NCI-H345 treated with DMSO at 0.1 percent for 48 hours (cell line): ENCODE data around the gene CUX1.
"Not testable (repeated sequence)": the region's sequence is repeated elsewhere in the genome, so short reads cannot be mapped to it uniquely, and the experiment has no call there.

Experiments
- DNase-seq: peaks from one replicate; lab custom pipeline; 2025; ENCODE audit not compliant: unreplicated experiment; lab: John Stamatoyannopoulos, UW

CUX1 gene

DNA sequence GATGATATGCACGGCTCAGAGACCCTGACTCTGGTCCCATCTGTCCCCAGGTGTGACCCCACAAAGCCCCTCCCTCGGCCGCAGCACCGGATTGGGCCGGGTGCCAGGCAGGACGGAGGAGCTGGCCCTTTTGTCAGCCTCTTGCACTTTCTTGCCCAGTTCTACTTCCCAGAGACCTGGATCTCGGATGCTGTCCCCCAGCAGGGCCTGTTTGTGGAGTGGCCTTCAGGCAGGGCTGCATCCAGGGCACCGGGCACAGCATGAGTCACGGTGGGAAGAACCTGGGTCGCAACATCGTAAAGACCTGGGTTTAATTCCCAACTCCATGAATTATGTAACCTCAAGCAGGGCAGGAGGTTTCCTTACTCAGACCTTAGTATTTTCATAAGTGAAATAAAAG, 310.9 kb downstream of the CUX1 start:
- DNase-seq = no peak

DNA sequence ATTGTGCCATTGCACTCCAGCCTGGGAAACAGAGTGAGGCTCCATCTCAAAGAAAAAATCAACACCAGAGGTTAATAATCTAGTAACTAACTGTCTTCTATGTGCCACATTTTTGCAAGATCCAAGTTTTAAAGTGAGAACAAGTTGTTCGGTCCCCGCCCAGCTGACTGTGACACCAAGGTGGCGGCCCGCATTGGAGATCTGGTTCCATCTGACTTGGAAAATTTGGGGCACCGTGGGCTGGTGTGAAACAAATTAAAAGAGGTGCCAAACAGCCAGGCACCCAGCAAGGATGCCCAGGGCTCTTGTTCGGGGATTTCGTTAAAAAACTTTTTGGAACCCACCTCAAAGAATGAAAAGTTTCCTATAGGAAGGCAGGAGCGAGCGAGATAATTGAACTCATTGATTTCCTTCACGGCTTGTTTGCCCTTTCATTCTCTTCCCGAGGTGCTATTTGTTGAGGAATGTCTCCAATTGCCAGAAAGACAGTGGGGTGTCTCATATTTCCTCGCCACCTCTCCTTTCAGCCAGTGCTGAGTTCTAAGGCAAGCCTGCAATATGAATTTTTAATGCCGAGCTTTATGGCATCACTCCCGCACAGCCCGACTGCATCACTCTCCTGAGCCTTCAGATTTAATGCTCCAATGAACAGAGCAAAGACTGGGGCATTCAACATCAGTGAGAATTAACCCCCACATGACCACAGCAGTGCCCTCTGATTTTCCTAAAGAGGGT, 312.4 kb downstream of the CUX1 start:
- no peak for DNase-seq

DNA sequence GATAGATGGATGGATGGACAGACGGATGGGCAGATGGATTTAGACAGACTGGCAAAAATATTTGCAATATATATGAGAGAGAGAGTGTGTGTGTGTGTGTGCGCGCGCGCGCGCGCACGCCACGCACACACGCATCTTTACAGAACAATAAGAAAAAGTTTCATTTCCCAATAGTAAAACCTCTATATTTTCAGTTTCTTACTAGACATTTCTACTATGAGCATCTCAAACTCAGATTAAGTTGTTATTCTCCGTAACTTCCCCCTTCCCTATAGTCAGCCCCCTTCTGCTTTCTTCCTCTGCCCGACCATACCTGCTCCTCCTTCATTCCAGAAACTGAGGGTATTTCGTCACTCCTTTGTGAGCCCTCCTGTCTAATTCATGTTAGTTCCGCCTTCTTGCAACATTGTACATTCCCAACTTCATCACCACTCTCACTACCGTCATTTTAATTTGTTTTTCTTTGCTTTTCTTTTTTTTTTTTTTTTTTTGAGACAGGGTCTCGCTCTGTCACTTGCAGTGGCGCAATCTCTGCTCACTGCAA, 314.9 kb downstream of the CUX1 start:
- no peak for DNase-seq

DNA sequence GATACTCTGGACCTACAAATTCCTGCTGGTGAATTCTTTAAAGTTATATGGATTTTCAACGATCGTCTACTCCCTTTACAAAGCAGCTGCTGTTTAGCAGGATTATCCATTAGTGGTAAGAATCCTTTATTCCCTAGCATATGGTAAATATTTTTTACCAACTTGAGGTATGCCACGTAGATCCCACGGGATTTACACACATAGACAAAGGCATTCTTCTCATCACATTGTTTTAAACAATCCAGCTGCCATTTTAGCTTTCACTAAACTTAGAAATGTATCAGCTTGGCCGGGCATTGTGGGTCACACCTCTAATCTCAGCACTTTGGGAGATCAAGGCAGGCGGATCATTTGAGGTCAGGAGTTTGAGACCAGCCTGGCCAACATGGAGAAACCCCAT, 321.2 kb downstream of the CUX1 start:
- DNase-seq = no peak

DNA sequence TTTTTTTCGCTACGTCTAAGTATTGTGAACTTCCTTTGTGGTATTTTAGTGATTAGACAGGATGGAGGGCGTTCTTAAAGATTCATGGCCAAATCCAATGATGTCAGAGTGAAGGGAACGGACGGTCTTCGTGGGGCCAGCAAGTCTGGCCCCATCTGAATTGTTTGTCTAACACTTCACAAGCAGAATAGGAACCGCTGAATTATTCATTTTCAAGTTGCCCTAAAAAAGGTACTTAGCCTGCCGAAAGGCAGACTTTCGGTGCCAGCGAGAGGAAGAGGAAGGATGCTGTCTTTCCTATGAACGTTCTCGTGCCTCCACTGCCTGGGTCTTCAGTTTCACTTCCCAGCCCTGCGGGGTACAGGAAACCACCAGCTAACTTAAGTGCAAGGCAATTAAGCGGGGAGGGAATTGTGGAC, 323.5 kb downstream of the CUX1 start:
- DNase-seq = no peak

DNA sequence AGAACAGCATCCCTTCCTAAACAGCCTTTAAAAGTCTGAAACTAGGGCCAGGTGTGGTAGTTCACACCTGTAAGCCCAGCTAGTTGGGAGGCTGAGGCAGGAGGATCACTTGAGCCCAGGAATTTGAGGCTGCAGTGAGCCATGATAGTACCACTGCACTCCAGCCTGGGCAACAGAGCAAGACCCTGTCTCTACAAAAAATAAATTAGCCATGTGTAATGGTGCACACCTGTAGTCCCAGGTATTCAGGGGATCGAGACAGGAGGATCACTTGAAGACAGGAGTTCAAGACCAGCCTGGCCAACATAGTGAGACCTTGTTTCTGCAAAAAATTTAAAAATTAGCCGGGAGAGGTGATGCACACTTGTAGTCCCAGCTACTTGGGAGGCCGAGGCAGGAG, 325.0 kb downstream of the CUX1 start:
- not testable (repeated sequence) for DNase-seq

DNA sequence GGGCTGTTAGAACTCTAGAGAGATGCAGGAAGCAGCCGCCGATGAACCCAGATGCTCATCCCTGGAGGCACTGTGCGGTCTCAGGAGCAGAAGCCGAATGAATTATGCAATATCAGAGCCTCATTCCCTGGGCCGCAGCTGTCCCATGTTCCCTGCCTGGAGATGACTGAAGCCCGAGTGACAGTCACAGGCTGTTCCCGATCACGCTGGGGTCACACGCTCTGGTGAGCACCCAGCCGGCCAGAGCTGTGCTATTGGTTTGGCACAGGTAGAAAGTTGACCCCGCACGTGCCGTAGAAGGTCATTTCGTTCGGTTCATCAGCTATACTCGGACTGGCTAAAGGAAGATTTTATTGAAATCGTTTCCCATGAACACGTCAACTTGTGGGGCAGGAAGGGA, 328.7 kb downstream of the CUX1 start:
- DNase-seq = no peak

DNA sequence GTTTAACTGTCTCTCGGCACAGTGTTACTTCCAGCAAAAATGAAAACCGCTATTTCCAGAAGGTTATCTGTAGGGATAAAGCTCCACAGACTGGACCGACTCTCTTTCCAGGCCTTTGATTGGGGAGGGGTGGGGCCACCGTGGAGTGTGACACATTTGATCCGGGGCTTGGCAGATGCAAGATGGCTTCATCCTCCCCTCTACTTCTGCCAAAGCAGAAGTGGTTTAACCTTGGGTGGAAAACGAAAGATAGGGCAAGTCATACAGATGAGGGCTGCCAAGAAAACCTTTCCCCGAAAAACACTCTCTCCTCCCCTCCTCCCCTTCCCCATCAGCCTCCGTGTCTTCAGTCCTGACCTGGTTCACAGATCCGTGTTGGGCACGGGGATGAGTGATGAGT, 329.6 kb downstream of the CUX1 start:
- DNase-seq = no peak

DNA sequence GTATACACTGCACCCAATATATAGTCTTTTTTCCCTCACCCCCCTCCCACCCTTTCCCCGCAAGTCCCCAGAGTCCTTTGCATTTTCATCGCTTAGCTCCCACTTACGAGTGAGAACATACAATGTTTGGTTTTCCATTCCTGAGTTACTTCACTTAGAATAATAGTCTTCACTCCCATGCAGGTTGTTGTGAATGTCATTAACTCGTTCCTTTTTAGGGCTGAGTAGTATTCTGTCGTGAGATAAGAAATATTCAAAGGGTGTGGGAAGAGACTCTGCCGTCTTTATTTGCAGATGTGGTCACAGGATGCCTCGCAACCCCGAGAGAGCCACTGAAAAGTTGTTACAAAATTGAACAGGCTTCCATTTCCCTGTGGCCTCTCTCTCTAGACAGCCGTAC, 331.4 kb downstream of the CUX1 start:
- DNase-seq = no peak

DNA sequence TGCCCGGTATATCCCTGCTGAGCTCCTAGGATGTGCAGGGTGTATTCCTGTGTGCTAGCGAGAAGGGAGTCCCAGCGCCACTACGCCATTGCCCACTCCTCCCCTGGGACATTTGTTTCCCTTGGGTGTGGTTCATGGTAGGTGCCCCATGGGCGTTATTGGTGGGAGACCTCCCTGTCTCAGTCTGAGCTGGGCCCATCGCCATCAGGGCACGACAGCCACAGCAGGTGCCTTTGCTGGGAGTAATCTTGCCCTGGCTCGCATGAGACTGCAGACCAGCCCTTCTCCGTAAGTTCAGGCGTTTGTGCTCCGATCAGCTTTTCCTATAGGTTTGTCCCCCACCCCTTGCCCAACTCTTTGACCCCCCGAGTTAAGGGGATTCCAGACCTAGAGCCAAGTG, 332.0 kb downstream of the CUX1 start:
- DNase-seq = no peak

DNA sequence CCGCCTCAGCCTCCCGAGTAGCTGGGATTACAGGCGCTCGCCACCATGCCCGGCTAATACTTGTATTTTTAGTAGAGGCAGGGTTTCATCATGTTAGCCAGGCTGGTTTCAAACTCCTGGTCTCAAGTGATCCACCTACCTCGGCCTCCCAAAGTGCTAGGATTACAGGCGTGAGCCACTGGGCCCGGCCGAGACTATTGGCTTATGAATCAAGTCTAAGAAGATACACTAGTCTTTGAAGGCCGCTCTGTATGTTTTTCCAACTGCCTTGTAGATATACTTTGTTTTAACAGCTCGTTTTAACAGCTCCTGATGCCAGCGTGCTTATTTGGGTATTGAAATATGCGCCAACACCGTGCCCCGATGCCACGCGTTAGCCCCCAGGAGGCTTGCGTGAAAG, 332.8 kb downstream of the CUX1 start:
- no peak for DNase-seq

DNA sequence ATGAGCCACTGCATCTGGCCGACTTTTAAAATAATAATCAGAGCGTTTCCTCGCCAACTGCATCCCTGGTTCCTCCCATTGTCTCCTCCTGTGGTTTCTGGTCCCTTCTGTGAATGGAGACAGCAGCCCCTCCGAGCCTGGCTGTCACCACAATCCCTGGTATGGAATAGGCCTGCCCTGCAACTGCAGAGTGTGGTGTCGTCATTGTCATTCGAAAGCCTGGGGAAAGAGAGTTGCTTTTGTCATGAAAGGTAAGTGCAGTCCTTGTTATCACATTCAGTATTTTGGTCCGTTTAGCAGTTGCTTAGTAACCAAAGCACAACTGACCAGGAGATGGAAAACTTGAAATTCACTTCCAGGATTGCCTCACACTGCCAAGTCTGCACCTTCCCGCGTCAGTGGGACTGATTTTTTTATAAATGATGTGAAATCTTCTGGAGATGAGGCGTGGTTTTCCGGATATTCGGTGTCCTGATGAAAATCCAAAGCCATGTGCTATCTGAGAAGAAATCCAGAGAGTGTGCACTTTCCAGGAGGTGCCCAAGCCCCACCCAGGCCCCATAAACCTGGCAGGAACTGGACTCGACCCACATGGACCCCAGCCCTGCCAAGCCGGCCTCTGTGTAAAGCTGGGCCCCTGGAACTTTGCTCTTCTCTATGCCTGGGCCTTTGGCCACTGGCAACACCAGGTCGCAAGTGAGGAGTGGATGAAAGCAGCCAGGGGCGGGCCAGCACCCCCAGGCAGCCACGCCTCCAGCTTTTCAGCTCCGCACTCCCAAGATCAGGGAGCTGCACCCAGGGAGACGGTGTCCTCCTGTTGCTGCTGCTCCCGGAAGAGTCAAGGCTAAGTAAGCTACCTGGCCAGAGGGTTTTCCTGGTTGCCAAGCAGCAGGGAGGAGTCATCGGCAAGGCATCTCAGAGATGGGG, 335.5 kb downstream of the CUX1 start:
- peak; percentile 1 for DNase-seq

DNA sequence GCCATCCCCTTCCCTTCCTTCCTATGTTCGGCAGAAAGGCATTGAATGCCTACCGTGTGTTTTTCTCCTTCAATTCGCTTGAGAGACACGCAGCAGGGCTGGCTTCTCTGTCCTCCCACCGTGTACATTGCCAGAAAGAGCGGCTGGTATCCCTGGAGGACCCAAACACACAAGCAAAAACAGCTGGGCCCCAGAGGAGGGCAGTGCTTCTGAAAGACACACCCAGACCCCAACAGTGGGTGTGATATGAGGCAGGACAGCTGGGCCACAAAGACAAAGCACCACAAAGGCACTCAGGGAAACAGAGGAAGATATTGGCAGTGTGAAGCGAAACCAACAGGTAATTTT, 336.1 kb downstream of the CUX1 start:
- no peak for DNase-seq

DNA sequence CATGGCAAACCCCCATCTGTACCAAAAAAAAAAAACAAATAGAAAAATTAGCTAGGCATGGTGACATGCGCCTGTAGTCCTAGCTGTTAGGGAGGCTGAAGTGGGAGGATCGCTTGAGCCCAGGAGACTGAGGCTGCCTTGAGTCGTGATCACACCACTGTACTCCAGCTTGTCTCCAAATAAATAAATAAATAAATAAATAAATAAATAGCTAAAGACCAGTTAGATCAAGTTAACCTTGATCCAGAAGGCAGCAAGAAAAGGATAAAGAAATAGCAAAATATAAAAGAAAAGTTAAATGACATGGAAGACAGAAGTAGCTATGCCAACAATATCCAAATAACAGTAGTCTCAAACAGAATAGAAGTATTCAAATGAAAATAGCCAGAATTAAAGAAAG, 337.0 kb downstream of the CUX1 start:
- DNase-seq = no peak

DNA sequence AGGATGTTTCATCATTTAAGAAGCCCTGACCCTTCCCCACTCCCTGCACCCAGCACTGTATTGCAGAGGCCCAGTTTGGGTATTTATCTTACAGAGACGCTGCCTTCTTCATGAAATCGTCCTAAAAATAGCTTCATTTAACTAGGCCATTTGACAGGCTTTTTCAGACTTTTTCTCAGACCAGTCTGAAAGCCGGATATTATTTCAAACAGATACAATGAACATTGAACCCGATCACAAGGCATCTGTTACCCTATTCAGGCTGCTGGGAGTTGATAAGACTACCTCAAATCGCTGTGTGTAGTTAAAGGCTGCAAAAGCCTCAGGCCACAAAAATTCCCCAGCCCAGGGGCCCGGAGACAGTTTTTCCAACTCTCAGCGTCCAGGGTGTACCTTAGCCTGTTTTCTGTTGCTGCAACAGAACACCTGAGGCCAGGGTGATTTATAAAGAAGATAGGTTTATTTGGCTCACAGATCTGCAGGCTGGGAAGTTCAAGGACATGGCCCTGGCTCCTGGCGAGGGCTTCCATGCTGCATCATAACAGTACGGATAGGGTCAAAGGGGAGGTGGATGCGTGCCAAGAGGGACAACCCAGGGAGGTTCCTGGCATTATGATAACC, 338.5 kb downstream of the CUX1 start:
- DNase-seq = no peak

DNA sequence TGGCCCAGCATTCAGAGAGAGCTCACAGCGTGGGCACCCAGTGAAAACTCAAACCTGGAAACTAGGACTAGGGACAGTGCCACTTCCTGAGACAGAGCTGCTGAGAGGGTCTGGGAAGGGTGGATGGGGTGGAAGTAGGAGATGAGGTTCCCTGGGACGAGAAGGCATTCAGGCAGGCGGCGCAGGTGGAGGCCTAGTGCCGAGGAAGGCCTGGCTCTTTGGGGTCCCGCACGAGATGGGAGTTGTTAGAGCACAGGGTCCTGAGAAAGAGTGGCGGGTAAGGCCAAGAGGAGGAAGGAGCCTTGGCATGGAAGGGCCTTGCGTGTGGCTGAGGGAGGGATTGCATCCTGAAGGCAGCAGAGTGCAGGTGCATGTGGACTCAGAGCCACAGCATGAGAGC, 339.4 kb downstream of the CUX1 start:
- no peak for DNase-seq

DNA sequence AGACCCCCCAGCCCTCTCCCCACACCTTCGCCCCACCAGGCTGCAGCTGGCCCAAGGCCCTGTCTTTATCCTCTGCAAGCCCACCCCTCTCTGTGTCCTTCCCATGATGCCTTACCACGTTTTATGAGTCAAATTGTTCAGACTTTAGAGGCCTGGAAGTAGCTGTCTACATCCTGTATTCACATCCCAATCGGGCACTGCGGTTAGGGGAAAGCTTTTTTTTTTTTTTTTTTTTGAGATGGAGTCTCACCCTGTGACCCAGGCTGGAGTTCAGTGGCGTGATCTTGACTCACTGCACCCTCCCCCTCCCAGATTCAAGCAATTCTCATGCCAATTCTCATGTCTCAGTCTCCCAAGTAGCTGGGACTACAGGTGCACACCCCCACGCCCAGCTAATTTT, 347.7 kb downstream of the CUX1 start:
- no peak for DNase-seq

DNA sequence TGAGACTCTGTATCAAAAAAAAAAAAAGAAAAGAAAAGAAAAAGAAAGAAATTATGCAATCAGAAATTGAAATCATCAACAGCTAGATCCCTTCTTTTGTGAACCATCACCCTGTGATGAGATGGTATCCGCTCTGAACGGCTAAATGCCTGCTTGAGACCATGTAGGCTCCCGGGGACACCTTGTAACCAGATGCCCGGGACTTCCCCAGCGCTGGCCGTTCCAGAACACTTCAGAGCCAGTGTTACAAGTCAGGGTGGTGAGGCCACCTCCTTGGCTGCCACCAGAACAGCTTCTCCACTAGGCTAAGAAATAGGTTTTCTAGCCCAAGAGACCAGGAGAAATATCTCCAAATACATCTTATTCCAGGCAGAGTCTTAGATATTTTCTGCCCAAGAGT, 349.8 kb downstream of the CUX1 start:
- DNase-seq = no peak

DNA sequence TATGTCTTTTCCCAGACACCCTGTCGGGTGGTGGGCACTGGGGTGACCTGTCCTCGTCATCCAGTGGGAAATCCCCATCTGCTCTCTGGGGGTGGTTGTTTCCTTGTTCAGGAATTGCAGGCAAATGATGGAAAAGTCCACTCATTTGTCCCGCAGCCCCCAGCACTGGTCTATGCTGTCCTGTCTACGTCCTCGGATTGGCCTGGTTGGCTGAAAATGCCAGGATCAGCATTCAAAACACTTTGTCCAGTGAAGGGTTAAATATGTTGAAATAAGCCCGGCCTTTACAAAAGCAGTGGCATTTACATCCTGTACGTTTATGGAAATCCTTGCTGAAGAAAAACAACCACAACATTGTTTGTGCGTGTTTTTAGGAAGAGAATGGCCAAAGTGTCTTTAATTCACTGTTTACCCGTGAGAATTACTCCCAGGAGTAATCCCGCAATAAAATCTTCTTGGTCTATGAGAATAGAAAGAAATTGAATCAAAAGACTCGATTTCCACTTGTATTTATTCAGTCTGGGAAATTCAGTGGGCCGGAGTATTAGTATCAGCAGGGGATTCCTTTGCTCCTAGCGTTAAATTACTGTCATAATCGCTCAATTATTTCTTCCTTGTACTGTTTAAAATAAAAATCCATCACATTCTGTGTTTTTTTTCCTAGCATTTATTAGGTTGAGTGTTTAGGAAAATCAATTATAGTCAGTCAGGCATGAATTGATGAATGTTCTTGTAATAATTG, 352.4 kb downstream of the CUX1 start:
- no peak for DNase-seq

DNA sequence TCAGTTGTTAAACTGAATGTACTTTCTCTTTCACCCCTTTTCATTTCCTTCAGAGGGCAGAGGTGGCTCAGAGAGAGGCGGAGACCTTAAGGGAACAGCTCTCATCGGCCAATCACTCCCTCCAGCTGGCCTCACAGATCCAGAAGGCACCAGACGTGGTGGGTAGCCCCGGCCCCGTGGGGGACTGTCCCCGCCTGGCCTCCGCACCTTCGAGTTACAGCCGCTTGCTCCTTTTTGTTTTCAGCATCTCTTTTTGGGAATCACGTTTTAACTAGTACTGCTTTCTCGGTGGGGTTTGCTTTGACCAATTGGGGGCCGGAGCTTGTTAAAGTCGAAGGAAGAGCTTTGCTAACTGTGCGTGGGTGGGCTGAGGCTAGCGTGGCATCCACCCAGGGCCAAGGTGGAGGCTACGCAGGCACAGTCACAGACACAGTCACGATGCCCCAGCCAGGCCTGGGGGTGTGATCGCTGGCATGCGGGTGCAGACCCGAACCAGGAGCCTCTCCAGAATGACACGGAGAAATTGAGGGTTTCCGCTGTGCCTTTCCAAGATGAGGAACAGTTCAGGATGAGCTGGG, 353.1 kb downstream of the CUX1 start:
- DNase-seq = no peak

DNA sequence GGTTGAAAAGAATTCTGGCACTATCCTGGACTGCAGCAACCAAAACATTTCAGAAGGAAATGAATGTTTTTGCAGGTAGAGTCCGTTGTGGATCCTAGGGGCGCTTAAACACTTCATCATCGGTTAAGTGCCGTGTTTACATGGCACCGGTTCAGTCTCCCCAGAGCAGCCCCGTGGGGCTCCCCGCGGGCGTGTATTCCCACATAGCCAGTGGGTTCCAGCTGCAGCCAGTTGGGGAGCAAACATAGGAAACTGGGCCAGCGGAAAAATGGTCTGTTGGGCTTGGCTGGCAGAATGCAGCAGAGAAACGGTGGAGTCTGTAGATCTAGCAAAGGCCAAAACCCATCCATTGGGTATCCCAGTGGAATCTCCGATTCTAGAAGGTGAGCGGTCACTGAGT, 356.2 kb downstream of the CUX1 start:
- DNase-seq = no peak
